Measurements from ENCODE around the gene F7.
"Not testable (repeated sequence)": the region's sequence is repeated elsewhere in the genome, so short reads cannot be mapped to it uniquely, and the experiment has no call there.

The F7 gene

DNA sequence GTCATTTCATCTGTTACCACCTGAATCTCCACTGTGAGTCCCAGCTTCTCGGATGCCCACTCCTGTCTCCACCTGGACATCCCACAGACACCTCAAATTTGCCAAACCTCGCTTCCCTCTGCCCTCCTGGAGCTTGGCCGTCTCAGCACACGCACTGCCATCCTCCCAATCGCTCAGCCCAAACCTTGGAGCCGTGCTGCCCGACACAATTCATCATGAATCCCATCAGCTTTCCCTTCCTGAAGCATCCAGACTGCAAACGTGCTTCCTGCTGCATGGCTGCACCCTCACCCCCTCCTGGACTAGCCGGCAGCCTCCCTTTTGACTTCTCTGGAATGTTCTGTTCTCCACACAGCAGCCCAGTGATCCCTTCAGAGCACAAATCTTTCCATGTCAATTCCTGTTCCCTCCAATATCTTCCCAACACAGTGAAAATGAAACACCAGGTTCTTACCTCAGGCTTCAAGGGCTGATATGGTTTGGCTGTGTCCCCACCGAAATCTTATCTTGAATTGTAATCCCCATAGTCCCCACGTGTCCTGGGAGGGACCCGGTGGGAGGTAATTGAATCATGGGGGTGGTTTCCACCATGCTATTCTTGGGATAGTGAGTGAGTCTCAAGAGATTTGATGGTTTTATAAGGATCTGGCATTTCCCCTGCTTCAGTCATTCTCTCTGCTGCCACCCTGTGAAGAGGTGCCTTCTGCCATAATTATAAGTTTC, 51.8 kb downstream of the F7 start:
- no peak for DNase-seq

DNA sequence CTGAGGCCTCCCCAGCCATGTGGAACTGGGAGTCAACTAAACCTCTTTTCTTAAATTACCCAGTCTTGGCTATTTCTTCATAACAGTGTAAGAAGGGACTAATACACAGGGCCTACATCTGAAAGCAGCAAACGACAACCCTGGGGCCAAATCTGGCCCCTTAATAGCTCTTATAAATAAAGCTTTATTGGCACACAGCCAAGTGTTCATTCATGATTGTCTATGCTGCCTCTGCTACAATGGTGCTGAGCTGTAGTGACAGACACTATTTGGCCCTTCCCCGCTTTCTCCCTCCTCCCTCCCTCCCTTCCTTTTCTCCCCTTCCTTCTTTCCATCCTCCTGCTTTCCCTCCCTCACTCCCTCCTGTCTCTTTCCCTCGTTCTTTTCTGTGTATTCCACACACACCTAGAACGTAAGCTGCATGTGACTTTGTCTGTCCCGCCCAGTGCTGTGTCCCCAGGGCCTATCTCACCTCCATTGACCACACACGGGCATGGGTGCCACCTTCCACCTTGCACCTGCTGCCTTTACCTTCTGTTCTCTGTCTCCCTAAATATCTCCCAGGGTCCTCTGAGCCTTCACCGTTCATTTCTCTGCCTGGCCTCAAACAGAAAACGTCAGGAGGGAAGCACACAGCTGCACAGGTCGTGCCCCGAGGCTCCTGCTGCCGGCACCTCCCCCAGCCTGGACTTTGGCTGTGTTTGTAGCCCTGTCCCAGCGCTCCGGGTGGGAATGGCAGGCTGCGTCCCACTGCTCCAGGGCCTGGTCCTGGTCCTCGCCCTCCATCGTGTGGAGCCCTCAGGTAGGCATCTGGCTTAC, 52.5 kb downstream of the F7 start, which contains the start of gene PROZ:
Gene PROZ, plus strand, starts transcription at position 720 of the 819 bp plus-strand sequence. Its CDS starts 13 bp downstream, at position 733.
- DNase-seq: no peak

GRCh38 chr13:113158946-113159345, 53.4 kb downstream of the F7 start:
- DNase-seq: no peak

DNA sequence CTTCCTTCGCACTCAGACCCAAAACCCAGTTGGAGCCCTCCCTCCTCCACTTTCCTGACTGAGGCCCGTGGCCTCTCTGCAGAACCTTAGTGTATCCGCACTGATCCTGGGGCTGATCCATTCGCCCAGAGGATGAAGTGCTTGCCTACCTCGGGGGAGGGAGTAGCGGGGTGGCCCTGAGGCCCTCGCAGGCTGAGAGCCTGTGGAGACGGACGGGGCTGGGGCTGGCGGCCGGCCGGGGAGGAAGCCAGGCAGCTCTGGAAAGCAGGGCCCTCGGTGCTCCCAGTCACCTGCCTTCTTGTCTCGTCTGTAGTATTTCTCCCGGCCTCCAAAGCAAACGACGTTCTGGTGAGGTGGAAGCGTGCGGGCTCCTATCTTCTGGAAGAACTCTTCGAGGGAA, 54.1 kb downstream of the F7 start:
- no peak for DNase-seq

DNA sequence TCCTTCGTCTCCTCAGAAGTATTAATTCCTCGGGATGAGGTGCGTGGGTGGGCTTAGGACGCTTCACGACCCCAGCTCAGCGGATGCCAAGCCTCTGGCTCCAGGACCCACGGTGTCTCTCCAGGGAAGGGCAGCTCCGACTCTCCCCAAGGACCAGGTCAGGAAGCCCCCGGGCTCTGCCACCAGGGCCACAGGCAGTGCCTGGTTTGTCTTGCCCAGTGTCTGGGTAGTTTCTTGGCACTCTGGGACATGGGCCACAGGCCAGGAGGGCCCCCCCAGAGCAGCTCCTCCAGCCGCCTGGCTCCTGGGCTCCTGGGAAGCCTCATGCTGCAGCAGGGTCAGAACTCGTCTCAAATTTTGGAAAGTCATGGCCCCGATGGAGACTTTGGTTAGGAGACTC, 55.4 kb downstream of the F7 start:
- no peak for DNase-seq

- no peak for DNase-seq
Observed at GRCh38 chr13:113161433-113161832, 55.8 kb downstream of the F7 start.

- DNase-seq: not testable (repeated sequence)
Observed at GRCh38 chr13:113161975-113162374, 56.4 kb downstream of the F7 start.

DNA sequence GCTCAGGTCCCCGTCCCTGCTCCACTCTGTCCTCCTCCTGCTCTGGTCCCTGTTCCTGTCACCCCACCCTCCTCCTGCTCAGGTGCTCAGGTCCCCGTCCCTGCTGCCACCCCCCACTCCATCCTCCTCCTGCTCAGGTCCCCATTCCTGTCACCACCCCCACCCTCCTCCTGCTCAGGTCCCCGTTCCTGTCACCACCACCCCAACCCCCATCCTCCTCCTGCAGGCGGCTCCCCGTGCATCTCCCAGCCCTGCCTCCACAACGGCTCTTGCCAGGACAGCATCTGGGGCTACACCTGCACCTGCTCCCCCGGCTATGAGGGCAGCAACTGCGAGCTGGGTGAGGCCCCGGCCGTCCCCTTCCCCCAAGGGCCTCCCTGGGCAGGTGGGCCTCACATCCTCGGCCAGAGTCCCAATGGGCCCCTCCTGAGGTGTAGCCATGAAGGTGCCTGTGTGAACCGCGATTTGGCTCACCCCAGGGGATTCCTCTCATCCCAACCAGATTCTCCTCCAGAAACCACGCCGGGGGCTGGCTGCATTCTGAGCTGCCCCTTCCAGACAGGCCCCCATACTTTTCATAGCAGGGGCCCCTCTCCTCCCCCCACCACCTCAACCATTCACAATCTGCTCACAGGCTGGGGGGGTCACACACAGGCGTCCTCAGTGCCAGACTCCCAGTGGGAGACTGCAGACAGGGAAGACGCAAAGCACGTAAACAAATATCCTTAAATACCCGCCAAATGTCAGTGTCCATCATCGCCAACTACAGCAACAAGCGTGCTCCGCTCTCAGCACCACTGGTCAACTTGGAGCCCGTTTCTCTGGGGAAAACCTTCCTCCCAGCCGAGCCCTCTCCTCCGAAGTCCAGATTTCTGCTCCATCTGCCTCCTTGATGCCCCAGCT, 57.4 kb downstream of the F7 start:
- DNase-seq: no peak

GRCh38 chr13:113164492-113164891, 58.9 kb downstream of the F7 start:
- no peak for DNase-seq

- no peak for DNase-seq
Observed at GRCh38 chr13:113166266-113166665, 60.7 kb downstream of the F7 start.

DNA sequence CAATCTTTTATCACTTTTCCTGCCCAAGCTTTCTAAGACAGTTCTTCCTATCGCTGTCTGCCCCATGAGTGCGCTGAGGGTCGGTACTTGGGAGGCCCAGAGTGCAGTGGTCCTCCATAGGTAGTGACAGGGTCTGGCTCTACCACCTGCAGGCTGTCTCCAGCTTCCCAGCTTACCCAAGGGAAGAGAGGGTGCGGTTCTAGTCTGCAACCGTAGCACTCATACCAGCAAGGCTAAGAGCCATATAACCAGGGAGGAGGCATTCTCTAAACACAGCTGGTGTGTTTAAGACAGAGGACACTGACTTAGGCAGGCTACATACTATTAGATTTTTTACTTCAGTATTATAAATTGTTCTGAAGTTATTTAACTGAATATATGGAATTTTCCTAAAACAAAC, 61.1 kb downstream of the F7 start:
- no peak for DNase-seq

GRCh38 chr13:113167155-113167554, 61.6 kb downstream of the F7 start:
- no peak for DNase-seq

DNA sequence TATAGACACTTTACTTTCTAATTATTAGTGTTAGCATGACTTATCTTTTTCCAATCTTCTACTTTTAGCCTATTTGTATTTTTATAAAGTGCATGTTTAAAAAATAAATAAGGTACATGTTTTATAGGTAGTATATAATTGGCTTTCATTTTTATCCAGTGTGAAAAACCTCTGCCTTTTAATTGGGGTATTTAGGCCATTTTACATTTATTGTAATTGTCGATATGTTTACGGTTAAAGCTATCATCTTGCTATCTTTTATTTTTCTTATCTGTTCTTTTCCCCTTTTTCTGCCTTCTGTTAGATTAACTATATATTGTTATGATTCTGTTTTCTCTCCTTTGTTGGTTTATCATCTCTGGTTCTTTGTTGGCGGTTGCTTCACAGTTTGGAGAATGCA, 62.0 kb downstream of the F7 start:
- DNase-seq: no peak

DNA sequence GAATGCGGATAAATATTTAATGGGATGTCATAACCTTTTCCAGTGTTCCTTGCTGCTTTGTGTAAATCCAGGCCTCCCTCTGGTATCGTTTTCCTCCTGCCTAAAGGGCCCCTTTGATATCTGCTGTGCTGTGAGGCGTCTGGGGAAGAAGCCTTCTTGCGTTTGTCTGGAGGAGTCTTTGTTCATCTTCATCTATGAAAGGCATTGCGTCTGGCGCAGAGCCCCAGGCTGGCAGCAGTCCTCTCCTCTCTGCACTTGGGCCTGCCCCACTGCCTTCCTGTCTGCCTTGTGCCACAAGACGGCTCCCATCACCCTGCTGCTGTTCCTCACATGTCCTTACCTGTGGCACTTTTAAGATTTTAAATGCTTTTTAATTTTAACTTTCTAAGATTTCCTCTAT, 62.6 kb downstream of the F7 start:
- DNase-seq: no peak

DNA sequence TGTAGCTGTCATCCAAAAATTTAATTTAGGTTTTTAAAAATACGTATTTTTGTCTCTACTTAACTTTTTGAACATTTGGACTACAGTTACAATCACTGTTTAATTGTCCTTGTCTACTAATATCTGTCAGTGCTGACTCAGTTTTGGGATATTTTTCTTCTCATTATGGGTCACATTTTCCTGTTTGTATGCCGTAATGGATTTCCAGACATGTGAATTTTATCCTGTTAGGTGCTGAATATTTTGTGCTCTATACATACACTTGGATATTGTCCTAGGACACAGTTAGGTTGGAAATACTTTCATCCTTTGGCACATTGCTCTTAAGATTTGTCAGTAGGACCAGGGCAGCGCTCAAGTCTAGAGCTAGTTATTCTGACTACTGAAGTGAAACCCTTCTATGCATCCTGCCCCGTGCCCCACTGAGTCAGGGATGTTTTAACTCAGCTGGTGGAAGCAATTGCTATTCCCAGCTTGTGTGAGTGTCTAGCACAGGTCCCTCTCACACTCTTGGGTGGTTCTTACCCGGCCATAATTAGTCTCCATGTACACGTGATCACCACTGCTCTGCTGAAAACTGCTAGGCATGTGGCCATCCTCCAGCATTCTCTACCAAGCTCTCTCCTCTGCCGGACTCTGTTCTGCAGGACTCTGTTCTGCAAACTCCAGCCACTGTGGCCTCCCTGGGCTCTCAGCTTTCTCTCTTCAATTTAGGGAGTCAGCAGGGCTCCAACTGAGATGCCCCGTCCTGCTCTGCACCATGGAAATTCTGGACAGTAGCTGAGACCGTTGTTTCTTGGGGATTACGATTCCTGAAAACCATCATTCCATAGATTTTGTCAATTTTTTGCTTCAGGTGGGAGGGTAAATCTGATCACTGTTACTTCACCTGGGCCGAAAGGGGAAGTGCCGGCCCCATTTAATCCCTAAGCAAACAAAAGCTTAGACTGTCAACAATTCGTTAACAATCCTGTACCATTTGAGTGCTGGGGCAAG, 64.0 kb downstream of the F7 start:
- no peak for DNase-seq
